Gastroesophageal sphincter (tissue), 3 donors: ENCODE measurements around the gene C1QB.

ENCODE experiments used
- CTCF ChIP-seq, 4 experiments: fragments of 200-600 bp in 2 of 4; fragments of 450-650 bp in 2 of 4; sonication (generic) in 1 of 4; IDR thresholded peaks; one replicate each; pipeline ENCODE4 v1.5.1; 2017 to 2019; ENCODE audit warnings: antibody characterized with exemption in 4 of 4, mild to moderate bottlenecking in 2 of 4, moderate library complexity in 2 of 4
- EP300 ChIP-seq: sonication (generic); formaldehyde crosslinking; IDR thresholded peaks from one replicate; pipeline ENCODE4 v1.6.1; 2017; ENCODE audit warnings: antibody characterized with exemption, mild to moderate bottlenecking

GRCh38 chr1:22607154-22607553 lies 45.9 kb upstream of the C1QB start:
- TF ChIP-seq CTCF (IDR thresholded peaks at IDR 0.05) (no peak), EP300 (no peak)
